ENCODE results near the gene IRAK1. TPM values are rescaled to one million over a fixed set of nuclear protein-coding genes. Genes with fewer than 3 reads are reported as not detected.

The IRAK1 gene
- total RNA-seq, 1 donor from 2014 or later: 74.2 TPM

GRCh38 chrX:153964105-153964504, 55.6 kb downstream of the IRAK1 start:
- no peak overlapping the region for H3K4me3 Mint-ChIP-seq (ENCODE audit: unreplicated experiment)
- H3K4me1 Mint-ChIP-seq (ENCODE audit: unreplicated experiment): peaks cover 31% of the 10 kb centered on the region
- peaks cover 16% of the 10 kb centered on the region for H3K36me3 Mint-ChIP-seq (ENCODE audit: unreplicated experiment)
- TF ChIP-seq, protein P1, sequence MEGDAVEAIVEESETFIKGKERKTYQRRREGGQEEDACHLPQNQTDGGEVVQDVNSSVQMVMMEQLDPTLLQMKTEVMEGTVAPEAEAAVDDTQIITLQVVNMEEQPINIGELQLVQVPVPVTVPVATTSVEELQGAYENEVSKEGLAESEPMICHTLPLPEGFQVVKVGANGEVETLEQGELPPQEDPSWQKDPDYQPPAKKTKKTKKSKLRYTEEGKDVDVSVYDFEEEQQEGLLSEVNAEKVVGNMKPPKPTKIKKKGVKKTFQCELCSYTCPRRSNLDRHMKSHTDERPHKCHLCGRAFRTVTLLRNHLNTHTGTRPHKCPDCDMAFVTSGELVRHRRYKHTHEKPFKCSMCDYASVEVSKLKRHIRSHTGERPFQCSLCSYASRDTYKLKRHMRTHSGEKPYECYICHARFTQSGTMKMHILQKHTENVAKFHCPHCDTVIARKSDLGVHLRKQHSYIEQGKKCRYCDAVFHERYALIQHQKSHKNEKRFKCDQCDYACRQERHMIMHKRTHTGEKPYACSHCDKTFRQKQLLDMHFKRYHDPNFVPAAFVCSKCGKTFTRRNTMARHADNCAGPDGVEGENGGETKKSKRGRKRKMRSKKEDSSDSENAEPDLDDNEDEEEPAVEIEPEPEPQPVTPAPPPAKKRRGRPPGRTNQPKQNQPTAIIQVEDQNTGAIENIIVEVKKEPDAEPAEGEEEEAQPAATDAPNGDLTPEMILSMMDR (IDR thresholded peaks at IDR 0.05): no peak
- no peaks in the 10 kb centered on the region for H3K27me3 Mint-ChIP-seq (ENCODE audit: unreplicated experiment)
- no peak for DNase-seq (ENCODE audit: extremely low spot score, unreplicated experiment)
- no peak overlapping the region for H3K27ac Mint-ChIP-seq (ENCODE audit: unreplicated experiment)
- no peaks in the 10 kb centered on the region for H3K9me3 Mint-ChIP-seq (ENCODE audit: unreplicated experiment)

DNA sequence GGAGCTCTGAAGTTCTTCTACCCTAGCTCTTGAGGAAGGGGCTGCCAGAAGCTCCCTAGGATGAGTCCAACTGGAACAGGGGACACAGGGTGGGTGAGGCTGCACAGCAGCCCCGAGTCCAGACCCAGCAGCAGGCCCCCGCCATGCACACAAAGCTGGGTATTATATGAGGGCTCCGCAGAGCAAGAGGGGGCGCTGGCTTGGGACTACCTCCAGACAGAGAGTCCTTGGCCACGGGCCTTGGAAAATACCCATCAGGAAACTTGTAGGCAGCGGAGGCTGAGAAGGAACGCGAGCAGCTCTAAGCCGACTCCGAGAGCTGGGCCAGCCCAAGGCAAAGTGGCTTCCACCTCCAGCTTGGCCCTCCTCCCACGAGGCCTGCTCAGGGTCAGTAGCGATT, 56.2 kb downstream of the IRAK1 start:
- Mint-ChIP-seq H3K4me1 (ENCODE audit: unreplicated experiment) (peaks cover 25% of the 10 kb centered on the region), H3K27me3 (ENCODE audit: unreplicated experiment) (no peaks in the 10 kb centered on the region), H3K27ac (ENCODE audit: unreplicated experiment) (no peak overlapping the region), H3K4me3 (ENCODE audit: unreplicated experiment) (no peak overlapping the region), H3K36me3 (ENCODE audit: unreplicated experiment) (peaks cover 16% of the 10 kb centered on the region), H3K9me3 (ENCODE audit: unreplicated experiment) (no peaks in the 10 kb centered on the region)
- DNase-seq (ENCODE audit: extremely low spot score, unreplicated experiment): no peak
- TF ChIP-seq, protein P1 (IDR thresholded peaks at IDR 0.05): no peak

GRCh38 chrX:153961292-153961691, 58.4 kb downstream of the IRAK1 start:
- Mint-ChIP-seq H3K27me3 (ENCODE audit: unreplicated experiment) (no peaks in the 10 kb centered on the region), H3K9me3 (ENCODE audit: unreplicated experiment) (no peaks in the 10 kb centered on the region), H3K4me3 (ENCODE audit: unreplicated experiment) (no peak overlapping the region), H3K36me3 (ENCODE audit: unreplicated experiment) (peaks cover 24% of the 10 kb centered on the region), H3K4me1 (ENCODE audit: unreplicated experiment) (peaks cover 5% of the 10 kb centered on the region), H3K27ac (ENCODE audit: unreplicated experiment) (no peak overlapping the region)
- TF ChIP-seq, protein P1 (IDR thresholded peaks at IDR 0.05): no peak
- no peak for DNase-seq (ENCODE audit: extremely low spot score, unreplicated experiment)

GRCh38 chrX:153960786-153961185, 58.9 kb downstream of the IRAK1 start:
- TF ChIP-seq, protein P1 (IDR thresholded peaks at IDR 0.05): no peak
- Mint-ChIP-seq H3K27me3 (ENCODE audit: unreplicated experiment) (no peaks in the 10 kb centered on the region), H3K9me3 (ENCODE audit: unreplicated experiment) (no peaks in the 10 kb centered on the region), H3K27ac (ENCODE audit: unreplicated experiment) (no peak overlapping the region), H3K4me1 (ENCODE audit: unreplicated experiment) (no peaks in the 10 kb centered on the region), H3K36me3 (ENCODE audit: unreplicated experiment) (peaks cover 28% of the 10 kb centered on the region), H3K4me3 (ENCODE audit: unreplicated experiment) (no peak overlapping the region)
- no peak for DNase-seq (ENCODE audit: extremely low spot score, unreplicated experiment)

Small RNAs within 50 kb of the gene (microRNA-seq; reads per million reads assigned to microRNA genes)
- gene MIR3202-1 (ENCODE audit: unreplicated experiment) (not detected), gene MIR3202-2 (ENCODE audit: unreplicated experiment) (not detected), gene MIR718 (ENCODE audit: unreplicated experiment) (not detected)

Other genes starting within 250 kb of the IRAK1 start
- not detected in 2 replicates for gene SRPK3, start 238.9 kb downstream of the IRAK1 start, total RNA-seq
- 63.5 and 64.8 TPM in 2 replicates for gene IDH3G, start 225.5 kb downstream of the IRAK1 start, total RNA-seq
- 287 and 297 TPM in 2 replicates for gene SSR4, start 225.2 kb downstream of the IRAK1 start, total RNA-seq
- gene PDZD4, start 189.4 kb downstream of the IRAK1 start, total RNA-seq: 23.9 and 26.6 TPM in 2 replicates
- gene L1CAM, start 133.7 kb downstream of the IRAK1 start, total RNA-seq: 13.0 and 16.6 TPM in 2 replicates
- gene AVPR2, start 115.2 kb downstream of the IRAK1 start, total RNA-seq: not detected in 2 replicates
- 4.9 and 5.3 TPM in 2 replicates for gene ARHGAP4, start 93.6 kb downstream of the IRAK1 start, total RNA-seq
- gene NAA10, start 84.9 kb downstream of the IRAK1 start, total RNA-seq: 94.1 and 96.6 TPM in 2 replicates
- 18.7 and 18.9 TPM in 2 replicates for gene RENBP, start 75.3 kb downstream of the IRAK1 start, total RNA-seq
- gene HCFC1, start 48.1 kb downstream of the IRAK1 start, total RNA-seq: 73.7 and 74.8 TPM in 2 replicates
- gene TMEM187, start 47.1 kb downstream of the IRAK1 start, total RNA-seq: 19.2 and 19.3 TPM in 2 replicates
- gene MECP2, start 77.8 kb upstream of the IRAK1 start, total RNA-seq: 43.7 and 44.6 TPM in 2 replicates
- not detected in 2 replicates for gene OPN1LW, start 124.3 kb upstream of the IRAK1 start, total RNA-seq
- gene OPN1MW, start 162.7 kb upstream of the IRAK1 start, total RNA-seq: not detected in 2 replicates
- not detected in 2 replicates for gene OPN1MW2, start 199.9 kb upstream of the IRAK1 start, total RNA-seq
- not detected in 2 replicates for gene OPN1MW3, start 237.7 kb upstream of the IRAK1 start, total RNA-seq